H9 (cell line): Measurements from ENCODE around the gene ATP6V1C2. TPM values are rescaled to one million over a fixed set of nuclear protein-coding genes. Genes with fewer than 3 reads are reported as not detected.

Experiments
- DNase-seq: peaks from one replicate; pipeline ENCODE4 v3.0.0-alpha.2; 2017
- H2AFZ ChIP-seq: one replicate; pipeline ENCODE4 v1.6.1; 2013; ENCODE audit warnings: mild to moderate bottlenecking, low read length, control low read depth, moderate library complexity
- H2AK5ac ChIP-seq: 2 replicates; pipeline ENCODE4 v1.6.1; 2013; ENCODE audit warnings: low read length, control low read depth, mixed read lengths; ENCODE audit not compliant: insufficient read length
- H2BK120ac ChIP-seq: one replicate; pipeline ENCODE4 v1.6.1; 2013; ENCODE audit warnings: low read depth, mild to moderate bottlenecking, low read length, control low read depth, inconsistent platforms; ENCODE audit not compliant: poor library complexity, severe bottlenecking
- H2BK12ac ChIP-seq: 2 replicates; pipeline ENCODE4 v1.6.1; 2013; ENCODE audit warnings: low read length, control low read depth, mixed read lengths, low read depth; ENCODE audit not compliant: insufficient read length
- H2BK15ac ChIP-seq: 2 replicates; pipeline ENCODE4 v1.6.1; 2013; ENCODE audit warnings: low read depth, low read length, control low read depth
- H2BK20ac ChIP-seq: one replicate; pipeline ENCODE4 v1.6.1; 2013; ENCODE audit warnings: low read depth, mild to moderate bottlenecking, low read length, control low read depth, inconsistent platforms; ENCODE audit not compliant: poor library complexity, severe bottlenecking
- H2BK5ac ChIP-seq: 2 replicates; pipeline ENCODE4 v1.6.1; 2013; ENCODE audit warnings: low read length, control low read depth, mixed read lengths; ENCODE audit not compliant: insufficient read length
- H3K14ac ChIP-seq: 2 replicates; pipeline ENCODE4 v1.6.1; 2013; ENCODE audit warnings: low read length, control low read depth; ENCODE audit not compliant: insufficient read depth
- H3K18ac ChIP-seq: 2 replicates; pipeline ENCODE4 v1.6.1; 2013; ENCODE audit warnings: low read depth, mild to moderate bottlenecking, mixed read lengths, low read length, control low read depth; ENCODE audit not compliant: insufficient read length
- H3K23ac ChIP-seq: 2 replicates; pipeline ENCODE4 v1.6.1; 2013; ENCODE audit warnings: low read length, control low read depth, mixed read lengths, low read depth; ENCODE audit not compliant: insufficient read length
- H3K23me2 ChIP-seq: 2 replicates; pipeline ENCODE4 v1.6.1; 2013; ENCODE audit warnings: low read depth, mild to moderate bottlenecking, mixed read lengths, low read length, control low read depth; ENCODE audit not compliant: insufficient read length, poor library complexity, severe bottlenecking
- H3K27ac ChIP-seq: 2 replicates; pipeline ENCODE4 v1.5.1; 2013; ENCODE audit warnings: low read length, control low read depth, mixed read lengths, low read depth; ENCODE audit not compliant: insufficient read length
- H3K27me3 ChIP-seq: 2 replicates; pipeline ENCODE4 v1.6.1; 2013; ENCODE audit warnings: low read length, control low read depth, inconsistent platforms; ENCODE audit not compliant: insufficient read depth
- H3K4ac ChIP-seq: 2 replicates; pipeline ENCODE4 v1.6.1; 2013; ENCODE audit warnings: low read depth, mild to moderate bottlenecking, control low read depth, inconsistent platforms, low read length, moderate library complexity
- H3K4me1 ChIP-seq: 2 replicates; pipeline ENCODE4 v1.6.1; 2013; ENCODE audit warnings: low read length, control low read depth, inconsistent platforms; ENCODE audit not compliant: insufficient read depth
- H3K4me2 ChIP-seq: 2 replicates; pipeline ENCODE4 v1.6.1; 2013; ENCODE audit warnings: low read length, control low read depth, mixed read lengths; ENCODE audit not compliant: insufficient read length, insufficient read depth
- H3K56ac ChIP-seq: 2 replicates; pipeline ENCODE4 v1.6.1; 2013; ENCODE audit warnings: low read depth, mild to moderate bottlenecking, mixed read lengths, low read length, control low read depth; ENCODE audit not compliant: insufficient read length
- H3K79me1 ChIP-seq: 2 replicates; pipeline ENCODE4 v1.6.1; 2013; ENCODE audit warnings: low read depth, mild to moderate bottlenecking, moderate library complexity, low read length, control low read depth, inconsistent platforms; ENCODE audit not compliant: insufficient read depth, poor library complexity, severe bottlenecking
- H3K79me2 ChIP-seq: 2 replicates; pipeline ENCODE4 v1.6.1; 2013; ENCODE audit warnings: low read length, control low read depth, inconsistent platforms; ENCODE audit not compliant: insufficient read depth
- H3K9ac ChIP-seq: 2 replicates; pipeline ENCODE4 v1.6.1; 2013; ENCODE audit warnings: low read length, control low read depth, mixed read lengths; ENCODE audit not compliant: insufficient read length; ENCODE audit errors: extremely low read depth
- H3K9me3 ChIP-seq: one replicate; pipeline ENCODE4 v1.6.1; 2013; ENCODE audit warnings: low read depth, low read length, inconsistent platforms; ENCODE audit not compliant: control insufficient read depth
- H3T11ph ChIP-seq: one replicate; pipeline ENCODE4 v1.6.1; 2013; ENCODE audit warnings: mild to moderate bottlenecking, low read length, control low read depth, inconsistent platforms
- H4K20me1 ChIP-seq: one replicate; pipeline ENCODE4 v1.6.1; 2013; ENCODE audit not compliant: control insufficient read depth, insufficient read length, insufficient read depth
- H4K5ac ChIP-seq: 2 replicates; pipeline ENCODE4 v1.6.1; 2013; ENCODE audit warnings: low read depth, mild to moderate bottlenecking, mixed read lengths, low read length, control low read depth; ENCODE audit not compliant: insufficient read length
- H4K8ac ChIP-seq: replicated peaks from 2 replicates; pipeline ENCODE4 v1.6.1; 2013; ENCODE audit warnings: low read length, control low read depth, mixed read lengths, low read depth; ENCODE audit not compliant: insufficient read length
- H4K91ac ChIP-seq: 2 replicates; pipeline ENCODE4 v1.6.1; 2013; ENCODE audit warnings: low read depth, mild to moderate bottlenecking, moderate library complexity, mixed read lengths, low read length, control low read depth; ENCODE audit not compliant: insufficient read length
- H3K27ac Mint-ChIP-seq, 3 experiments: 2 replicates in 2 of 3; 3 replicates in 1 of 3; pipeline ENCODE4 v1.8.0; 2020 to 2021; ENCODE audit warnings: mixed read lengths in 3 of 3, mild to moderate bottlenecking in 1 of 3, moderate library complexity in 1 of 3
- H3K27me3 Mint-ChIP-seq: 2 replicates; pipeline ENCODE4 v1.8.0; 2021; ENCODE audit warnings: low read depth, mild to moderate bottlenecking, moderate library complexity, mixed read lengths
- H3K36me3 Mint-ChIP-seq, 3 experiments: 2 replicates in 2 of 3; 3 replicates in 1 of 3; pipeline ENCODE4 v1.8.0; 2020 to 2021; ENCODE audit warnings: low read depth in 3 of 3, mixed read lengths in 3 of 3; ENCODE audit not compliant: insufficient read depth in 1 of 3
- H3K4me1 Mint-ChIP-seq, 2 experiments: 2 replicates each; pipeline ENCODE4 v1.8.0; 2020; ENCODE audit warnings: mixed read lengths in 2 of 2
- H3K4me3 Mint-ChIP-seq, 2 experiments: 2 replicates in 1 of 2; 3 replicates in 1 of 2; pipeline ENCODE4 v1.8.0; 2020 to 2021; ENCODE audit warnings: mild to moderate bottlenecking in 2 of 2, mixed read lengths in 2 of 2, moderate library complexity in 1 of 2
- H3K9me3 Mint-ChIP-seq, 2 experiments: 2 replicates in 1 of 2; 3 replicates in 1 of 2; pipeline ENCODE4 v1.8.0; 2020; ENCODE audit warnings: mild to moderate bottlenecking in 2 of 2, mixed read lengths in 2 of 2, moderate library complexity in 1 of 2
- WGBS: extraction: QIAGEN DNeasy Blood & Tissue Kit; methylation state at CpG from one replicate; pipeline ENCODE4 v1.1.7; 2013; ENCODE audit warnings: missing lambda C conversion rate, low lambda C conversion rate, mixed read lengths; ENCODE audit not compliant: insufficient read length; ENCODE audit errors: extremely low coverage; 5-methylcytosine and 5-hydroxymethylcytosine counted together
- total RNA-seq: library from RNA; stranded (reverse); gene quantifications from 2 replicates; pipeline ENCODE4 v1.2.1, GENCODE V29; 2021
- TF ChIP-seq, protein P1 (sequence below): fragments of 200-600 bp; sonication (generic); conservative IDR thresholded peaks from 3 replicates; pipeline ENCODE4 v1.8.0; 2021; ENCODE audit warnings: antibody characterized with exemption, mild to moderate bottlenecking

The ATP6V1C2 gene
- total RNA-seq, 1 experiment from 2014 or later = 1.2 TPM

GRCh38 chr2:10757814-10758286 lies 36.4 kb downstream of the ATP6V1C2 start:
- Histone ChIP-seq H3K9me3 (no peaks in the 10 kb centered on the region), H3T11ph (no peak overlapping the region), H3K79me2 (no peaks in the 10 kb centered on the region), H2BK5ac (no peak overlapping the region), H3K79me1 (no peaks in the 10 kb centered on the region), H3K4me1 (no peaks in the 10 kb centered on the region), H3K4me2 (no peak overlapping the region), H2AFZ (no peak overlapping the region), H3K23ac (no peak overlapping the region), H3K27ac (no peak overlapping the region), H2BK12ac (no peak overlapping the region), H2BK20ac (no peak overlapping the region), H3K18ac (no peak overlapping the region), H2BK15ac (no peak overlapping the region), H3K9ac (no peak overlapping the region), H2BK120ac (no peak overlapping the region), H4K20me1 (no peaks in the 10 kb centered on the region), H3K23me2 (no peaks in the 10 kb centered on the region), H4K8ac (no peak overlapping the region), H3K14ac (no peak overlapping the region), H4K91ac (no peak overlapping the region), H2AK5ac (no peak overlapping the region), H3K4ac (no peak overlapping the region), H3K27me3 (no peaks in the 10 kb centered on the region), H3K56ac (no peak overlapping the region), H4K5ac (no peak overlapping the region)
- no CpG with 5 or more reads among the region's 6 CpGs for WGBS
- H3K27me3 Mint-ChIP-seq = no peaks in the 10 kb centered on the region; the same call in 1 of the 2 replicates
- H3K36me3 Mint-ChIP-seq = no peaks in the 10 kb centered on the region
- H3K27ac Mint-ChIP-seq = no peak overlapping the region
- TF ChIP-seq, protein P1, sequence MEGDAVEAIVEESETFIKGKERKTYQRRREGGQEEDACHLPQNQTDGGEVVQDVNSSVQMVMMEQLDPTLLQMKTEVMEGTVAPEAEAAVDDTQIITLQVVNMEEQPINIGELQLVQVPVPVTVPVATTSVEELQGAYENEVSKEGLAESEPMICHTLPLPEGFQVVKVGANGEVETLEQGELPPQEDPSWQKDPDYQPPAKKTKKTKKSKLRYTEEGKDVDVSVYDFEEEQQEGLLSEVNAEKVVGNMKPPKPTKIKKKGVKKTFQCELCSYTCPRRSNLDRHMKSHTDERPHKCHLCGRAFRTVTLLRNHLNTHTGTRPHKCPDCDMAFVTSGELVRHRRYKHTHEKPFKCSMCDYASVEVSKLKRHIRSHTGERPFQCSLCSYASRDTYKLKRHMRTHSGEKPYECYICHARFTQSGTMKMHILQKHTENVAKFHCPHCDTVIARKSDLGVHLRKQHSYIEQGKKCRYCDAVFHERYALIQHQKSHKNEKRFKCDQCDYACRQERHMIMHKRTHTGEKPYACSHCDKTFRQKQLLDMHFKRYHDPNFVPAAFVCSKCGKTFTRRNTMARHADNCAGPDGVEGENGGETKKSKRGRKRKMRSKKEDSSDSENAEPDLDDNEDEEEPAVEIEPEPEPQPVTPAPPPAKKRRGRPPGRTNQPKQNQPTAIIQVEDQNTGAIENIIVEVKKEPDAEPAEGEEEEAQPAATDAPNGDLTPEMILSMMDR = no peak
- H3K9me3 Mint-ChIP-seq = no peaks in the 10 kb centered on the region
- H3K4me3 Mint-ChIP-seq = no peak overlapping the region
- no peak for DNase-seq
- H3K4me1 Mint-ChIP-seq = peaks cover 2 to 5% of the 10 kb centered on the region in 2 experiments; a peak in 2 of 4 replicates
